Measurements from ENCODE around the gene MIER2.

The MIER2 gene

GRCh38 chr19:307111-307531, 37.5 kb downstream of the MIER2 start:
- DNase-seq (ENCODE audit: low spot score), result no peak

- DNase-seq (ENCODE audit: low spot score), result no peak
Measured at GRCh38 chr19:306151-306900, 38.3 kb downstream of the MIER2 start.

GRCh38 chr19:305240-306150, 39.1 kb downstream of the MIER2 start:
- no peak for DNase-seq (ENCODE audit: low spot score)

- DNase-seq (ENCODE audit: low spot score), result no peak
Measured at GRCh38 chr19:296476-297225, 47.9 kb downstream of the MIER2 start.

- no peak for DNase-seq (ENCODE audit: low spot score)
Measured at GRCh38 chr19:295687-296370, 48.8 kb downstream of the MIER2 start.

GRCh38 chr19:294946-295686, 49.5 kb downstream of the MIER2 start:
- DNase-seq (ENCODE audit: low spot score), result peak; percentile 57

- DNase-seq (ENCODE audit: low spot score), result peak; percentile 61
Measured at GRCh38 chr19:294341-294945, 50.2 kb downstream of the MIER2 start.

- DNase-seq (ENCODE audit: low spot score), result no peak
Measured at GRCh38 chr19:293436-294110, 51.0 kb downstream of the MIER2 start.

- no peak for DNase-seq (ENCODE audit: low spot score)
Measured at GRCh38 chr19:292951-293350, 51.6 kb downstream of the MIER2 start.

GRCh38 chr19:292281-292884, 52.2 kb downstream of the MIER2 start:
- no peak for DNase-seq (ENCODE audit: low spot score)

- DNase-seq (ENCODE audit: low spot score), result no peak
Measured at GRCh38 chr19:291561-292280, 52.9 kb downstream of the MIER2 start.

GRCh38 chr19:291006-291521, 53.5 kb downstream of the MIER2 start, which contains the start of gene PLPP2:
Gene PLPP2, minus strand, starts transcription at chr19:291403. Its CDS starts 67 bp downstream, at chr19:291336.
- no peak for DNase-seq (ENCODE audit: low spot score)

GRCh38 chr19:290372-291005, 54.1 kb downstream of the MIER2 start:
- DNase-seq (ENCODE audit: low spot score), result peak; percentile 52

- DNase-seq (ENCODE audit: low spot score), result peak; percentile 38
Measured at GRCh38 chr19:289651-290371, 54.8 kb downstream of the MIER2 start.

GRCh38 chr19:288911-289310, 55.7 kb downstream of the MIER2 start:
- no peak for DNase-seq (ENCODE audit: low spot score)

GRCh38 chr19:287381-287871, 57.2 kb downstream of the MIER2 start:
- no peak for DNase-seq (ENCODE audit: low spot score)

- DNase-seq (ENCODE audit: low spot score), result no peak
Measured at GRCh38 chr19:283395-283794, 61.2 kb downstream of the MIER2 start.

All from AG08395 (cell line).